Peyer's patch (tissue), 4 donors: Measurements from ENCODE around the gene SCARF2.

Experiments used
- CTCF ChIP-seq, 6 experiments: fragments of 450-650 bp in 4 of 6; fragments of 200-600 bp in 2 of 6; sonication (generic) in 1 of 6; IDR thresholded peaks; one replicate each; pipeline ENCODE4 v1.5.1; 2017 to 2019; ENCODE audit warnings: antibody characterized with exemption in 6 of 6, mild to moderate bottlenecking in 3 of 6, moderate library complexity in 1 of 6
- POLR2A ChIP-seq, 2 donors: fragments of 450-650 bp; IDR thresholded peaks; one replicate each; pipeline ENCODE4 v1.5.1; 2017; ENCODE audit warnings: antibody characterized with exemption in 2 of 2, mild to moderate bottlenecking in 2 of 2, moderate library complexity in 2 of 2

- TF ChIP-seq CTCF (IDR thresholded peaks at IDR 0.05) = no peak
- TF ChIP-seq POLR2A (IDR thresholded peaks at IDR 0.05) = no peak
Measured at GRCh38 chr22:20426259-20426615, 11.4 kb downstream of the SCARF2 start.
